ENCODE data around the gene VAV2.

Gene VAV2

DNA sequence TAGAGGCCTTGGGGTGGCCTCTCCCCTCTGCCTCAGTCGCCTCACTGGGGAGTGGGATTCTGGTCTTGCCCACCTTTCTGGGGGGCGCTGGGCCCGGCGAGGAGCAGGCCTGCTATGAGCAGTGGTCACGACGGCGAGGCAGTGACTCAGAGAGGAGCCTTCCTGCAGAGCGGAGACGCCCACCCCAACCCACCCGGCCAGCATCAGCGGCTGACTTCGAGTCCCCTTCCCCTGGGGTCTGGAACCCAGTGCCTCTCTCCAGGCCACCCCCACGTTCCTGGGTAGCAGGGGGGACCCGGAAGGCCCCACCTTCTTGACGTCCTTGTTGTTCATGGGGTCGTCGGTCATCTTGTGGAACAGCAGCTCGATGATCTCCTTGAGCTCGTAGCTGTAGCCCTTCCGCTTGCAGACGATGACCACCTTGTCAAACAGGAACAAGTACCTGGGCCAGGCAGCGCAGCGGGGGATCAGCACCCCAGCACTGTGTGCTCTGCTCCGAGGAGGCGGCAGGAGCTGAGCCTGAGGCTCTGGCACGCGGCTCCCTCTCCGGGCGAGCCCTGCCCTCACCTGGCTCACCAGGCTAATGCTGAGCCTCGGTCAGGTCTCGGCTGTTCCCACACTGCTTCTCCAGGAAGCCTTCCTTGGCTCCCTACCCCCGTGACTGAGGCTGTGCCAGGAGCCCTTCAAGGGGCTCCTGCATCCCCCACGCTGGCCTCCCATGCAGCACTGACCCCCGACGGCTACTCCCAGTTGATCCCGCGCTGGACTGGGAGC lies 203.9 kb downstream of the VAV2 start:
- TF ChIP-seq, protein P1, sequence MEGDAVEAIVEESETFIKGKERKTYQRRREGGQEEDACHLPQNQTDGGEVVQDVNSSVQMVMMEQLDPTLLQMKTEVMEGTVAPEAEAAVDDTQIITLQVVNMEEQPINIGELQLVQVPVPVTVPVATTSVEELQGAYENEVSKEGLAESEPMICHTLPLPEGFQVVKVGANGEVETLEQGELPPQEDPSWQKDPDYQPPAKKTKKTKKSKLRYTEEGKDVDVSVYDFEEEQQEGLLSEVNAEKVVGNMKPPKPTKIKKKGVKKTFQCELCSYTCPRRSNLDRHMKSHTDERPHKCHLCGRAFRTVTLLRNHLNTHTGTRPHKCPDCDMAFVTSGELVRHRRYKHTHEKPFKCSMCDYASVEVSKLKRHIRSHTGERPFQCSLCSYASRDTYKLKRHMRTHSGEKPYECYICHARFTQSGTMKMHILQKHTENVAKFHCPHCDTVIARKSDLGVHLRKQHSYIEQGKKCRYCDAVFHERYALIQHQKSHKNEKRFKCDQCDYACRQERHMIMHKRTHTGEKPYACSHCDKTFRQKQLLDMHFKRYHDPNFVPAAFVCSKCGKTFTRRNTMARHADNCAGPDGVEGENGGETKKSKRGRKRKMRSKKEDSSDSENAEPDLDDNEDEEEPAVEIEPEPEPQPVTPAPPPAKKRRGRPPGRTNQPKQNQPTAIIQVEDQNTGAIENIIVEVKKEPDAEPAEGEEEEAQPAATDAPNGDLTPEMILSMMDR (IDR thresholded peaks at IDR 0.05; ENCODE audit: low read depth, low read length, missing control alignments), result no peak
- H3K4me3 ChIP-seq (ENCODE audit: low read depth, low read length), result no peak overlapping the region
- in situ Hi-C loops (cut with HindIII; ENCODE audit: low sequenced_read_pairs), result no loop called here
- DNase-seq (ENCODE audit: low read depth), result no peak

DNA sequence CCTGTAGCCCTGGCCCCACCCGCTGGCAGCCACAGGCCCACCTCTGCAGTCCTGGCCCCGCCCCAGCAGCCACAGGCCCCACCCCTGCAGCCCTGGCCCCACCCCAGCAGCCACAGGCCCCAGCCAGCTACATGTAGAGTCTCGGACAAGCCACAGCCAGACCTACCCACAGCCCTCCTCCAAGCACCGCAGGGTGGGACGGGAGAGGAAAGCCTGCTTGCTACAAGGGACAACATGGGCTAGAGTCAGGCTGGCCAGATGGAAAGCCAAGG lies 204.4 kb downstream of the VAV2 start:
- in situ Hi-C loops (cut with HindIII; ENCODE audit: low sequenced_read_pairs), result no loop called here
- DNase-seq (ENCODE audit: low read depth), result no peak
- TF ChIP-seq, protein P1 (IDR thresholded peaks at IDR 0.05; ENCODE audit: low read depth, low read length, missing control alignments), result no peak
- H3K4me3 ChIP-seq (ENCODE audit: low read depth, low read length), result no peak overlapping the region

DNA sequence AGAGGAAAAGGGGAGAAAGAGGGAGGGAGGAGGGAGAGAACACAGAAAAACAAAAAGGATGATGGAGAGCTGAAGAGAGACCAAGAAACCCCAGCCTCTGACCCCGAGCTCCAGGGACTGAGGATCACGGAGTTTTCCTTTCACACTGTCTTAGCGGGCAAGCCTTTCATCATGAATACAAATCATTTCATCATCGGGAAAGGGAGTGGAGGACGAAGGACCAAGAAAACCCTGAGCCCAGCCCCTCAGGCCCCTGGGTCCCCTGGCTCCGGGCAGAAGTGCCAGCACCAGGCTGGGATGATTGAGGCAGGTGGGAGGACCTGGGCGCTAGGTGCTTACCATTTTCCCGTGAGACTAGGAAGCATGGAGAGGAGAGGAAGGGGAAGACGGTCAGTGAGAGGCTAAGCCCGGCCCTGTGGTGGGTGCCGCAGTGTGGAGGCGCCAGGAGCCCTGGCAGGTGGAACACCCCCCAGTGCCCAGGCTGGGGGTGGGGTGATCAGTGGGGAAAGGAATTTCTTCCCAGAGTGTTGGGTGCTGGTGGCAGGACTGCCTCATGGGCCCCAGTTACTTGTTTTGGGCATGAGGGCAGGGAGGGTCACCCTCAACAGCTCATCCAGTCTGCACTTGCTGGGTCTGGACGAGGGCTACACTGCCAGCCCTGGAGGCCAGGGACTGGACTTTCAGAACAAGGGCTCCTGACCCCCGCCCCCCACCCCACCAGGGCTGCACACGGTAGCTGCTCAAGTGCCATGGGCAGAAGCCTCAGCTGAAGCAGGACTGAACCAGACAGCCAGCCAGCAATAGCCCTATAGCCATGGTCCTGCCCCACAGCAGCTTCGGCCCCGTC lies 205.0 kb downstream of the VAV2 start:
- no peak overlapping the region for H3K4me3 ChIP-seq (ENCODE audit: low read depth, low read length)
- TF ChIP-seq, protein P1 (IDR thresholded peaks at IDR 0.05; ENCODE audit: low read depth, low read length, missing control alignments), result no peak
- no peak for DNase-seq (ENCODE audit: low read depth)
- in situ Hi-C loops (cut with HindIII; ENCODE audit: low sequenced_read_pairs), result no loop called here

DNA sequence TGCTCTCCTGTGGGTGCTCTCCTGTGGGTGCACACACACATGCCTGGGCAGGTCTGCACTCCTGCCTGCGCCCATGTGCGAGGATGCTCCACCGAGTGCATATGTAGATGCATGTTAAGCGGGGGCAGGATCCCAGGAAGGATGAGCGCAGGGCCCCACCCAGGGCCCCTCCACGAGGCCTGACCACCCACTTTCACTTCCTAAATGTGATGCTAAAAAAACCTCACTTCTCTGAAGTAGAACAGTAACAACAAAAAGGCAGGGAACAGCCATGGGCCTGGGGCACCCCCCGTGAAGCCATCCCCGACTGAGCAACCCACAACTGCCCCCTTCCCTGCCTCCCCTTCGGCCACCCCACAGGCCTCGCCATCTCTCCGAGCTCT lies 205.8 kb downstream of the VAV2 start:
- H3K4me3 ChIP-seq (ENCODE audit: low read depth, low read length), result no peak overlapping the region
- TF ChIP-seq, protein P1 (IDR thresholded peaks at IDR 0.05; ENCODE audit: low read depth, low read length, missing control alignments), result no peak
- in situ Hi-C loops (cut with HindIII; ENCODE audit: low sequenced_read_pairs), result no loop called here
- no peak for DNase-seq (ENCODE audit: low read depth)

DNA sequence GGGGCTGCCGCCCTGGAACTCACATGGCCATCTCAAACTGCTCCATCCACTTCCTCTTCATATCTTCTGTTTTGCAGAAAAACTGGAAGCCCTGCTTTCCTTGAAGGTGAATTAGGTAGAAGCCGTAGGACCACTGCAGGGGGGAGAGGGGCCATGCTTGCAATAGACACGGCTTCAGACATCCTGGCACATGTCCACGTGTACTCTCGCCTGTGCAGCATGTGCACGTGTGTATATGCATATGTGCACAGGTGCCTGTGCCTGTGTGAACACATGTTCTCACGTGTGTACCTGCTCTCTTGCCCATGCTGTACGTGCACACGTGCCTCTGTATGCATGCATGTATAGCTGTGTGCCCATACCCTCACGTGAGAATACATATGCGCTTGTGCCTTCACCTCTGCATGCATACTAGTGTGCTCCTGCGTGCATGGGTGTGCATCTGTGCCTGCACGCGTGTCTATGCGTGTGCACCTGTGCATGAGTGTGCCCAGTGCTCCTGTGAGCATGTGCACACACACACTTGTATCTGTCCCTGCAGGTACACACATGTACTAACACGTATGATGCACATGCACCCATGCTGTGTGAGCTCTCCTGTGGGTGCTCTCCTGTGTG lies 206.3 kb downstream of the VAV2 start:
- in situ Hi-C loops (cut with HindIII; ENCODE audit: low sequenced_read_pairs), result no loop called here
- no peak overlapping the region for H3K4me3 ChIP-seq (ENCODE audit: low read depth, low read length)
- TF ChIP-seq, protein P1 (IDR thresholded peaks at IDR 0.05; ENCODE audit: low read depth, low read length, missing control alignments), result no peak
- no peak for DNase-seq (ENCODE audit: low read depth)

DNA sequence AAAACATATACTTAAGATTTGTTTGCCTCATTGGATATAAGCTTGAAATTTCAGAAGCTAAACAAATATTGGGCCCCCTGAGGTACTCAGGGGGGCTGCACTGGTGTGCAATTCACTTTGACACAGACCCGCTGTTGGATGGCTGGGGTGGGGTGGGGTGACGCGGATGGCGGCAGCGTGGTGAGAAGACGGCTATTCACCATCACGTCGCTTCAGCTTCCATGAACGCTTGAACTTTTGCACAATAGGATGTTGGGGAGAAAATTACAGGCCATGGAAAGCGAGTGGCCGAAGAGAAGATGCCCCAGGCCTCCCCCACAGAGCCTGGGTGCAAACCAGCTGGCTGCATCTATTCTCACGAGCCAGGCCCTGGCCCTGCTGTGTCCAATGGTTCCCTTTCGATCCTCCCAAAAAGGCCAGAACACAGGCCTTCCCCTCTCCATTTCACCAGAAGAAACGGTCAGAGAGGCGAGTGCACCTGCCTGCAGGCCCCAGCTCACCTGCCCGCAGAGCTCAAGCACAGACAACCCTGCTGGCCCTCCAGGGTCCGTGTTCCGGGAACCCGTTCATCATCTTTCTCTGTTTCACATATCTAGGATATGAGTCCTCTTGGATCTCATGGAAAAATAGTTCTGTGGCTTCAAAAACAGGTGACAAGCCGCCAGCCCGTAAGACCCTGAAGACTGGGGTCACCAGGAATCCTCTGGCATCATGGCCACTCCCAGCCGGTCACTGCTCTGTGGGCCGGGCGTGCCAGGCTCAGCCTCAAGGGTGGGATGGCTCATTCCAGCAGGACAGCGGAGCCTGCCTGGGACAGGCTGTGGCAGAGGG lies 207.2 kb downstream of the VAV2 start:
- in situ Hi-C loops (cut with HindIII; ENCODE audit: low sequenced_read_pairs), result loop anchor here (5.0 kb wide), 1 partner anchor 212 kb away; no protein-coding TSS in a partner anchor
- no peak for DNase-seq (ENCODE audit: low read depth)
- no peak overlapping the region for H3K4me3 ChIP-seq (ENCODE audit: low read depth, low read length)
- TF ChIP-seq, protein P1 (IDR thresholded peaks at IDR 0.05; ENCODE audit: low read depth, low read length, missing control alignments), result no peak

All from astrocyte of the cerebellum (primary cell).